Neural cell (in vitro differentiated cells): Measurements from ENCODE around the gene SRGAP3.

Experiments
- CTCF ChIP-seq: fragments of 450-650 bp; IDR thresholded peaks from 2 replicates; pipeline ENCODE4 v1.5.1; 2014; ENCODE audit warnings: antibody characterized with exemption, mild to moderate bottlenecking, moderate library complexity; ENCODE audit not compliant: poor library complexity, severe bottlenecking
- EZH2 ChIP-seq: fragments of 200-600, 300-800 bp; shearing (Covaris generic), sonication (generic); IDR thresholded peaks from 2 replicates; pipeline ENCODE4 v1.6.1; 2014; ENCODE audit warnings: antibody characterized with exemption, low read length, borderline replicate concordance, mild to moderate bottlenecking; ENCODE audit not compliant: insufficient read depth, poor library complexity, severe bottlenecking
- POLR2AphosphoS5 ChIP-seq: IDR thresholded peaks from 2 replicates; pipeline ENCODE4 v1.6.1; 2012
- TF ChIP-seq, protein P1 (sequence below): IDR thresholded peaks from 2 replicates; pipeline ENCODE4 v1.6.1; 2012; ENCODE audit warnings: borderline replicate concordance

DNA sequence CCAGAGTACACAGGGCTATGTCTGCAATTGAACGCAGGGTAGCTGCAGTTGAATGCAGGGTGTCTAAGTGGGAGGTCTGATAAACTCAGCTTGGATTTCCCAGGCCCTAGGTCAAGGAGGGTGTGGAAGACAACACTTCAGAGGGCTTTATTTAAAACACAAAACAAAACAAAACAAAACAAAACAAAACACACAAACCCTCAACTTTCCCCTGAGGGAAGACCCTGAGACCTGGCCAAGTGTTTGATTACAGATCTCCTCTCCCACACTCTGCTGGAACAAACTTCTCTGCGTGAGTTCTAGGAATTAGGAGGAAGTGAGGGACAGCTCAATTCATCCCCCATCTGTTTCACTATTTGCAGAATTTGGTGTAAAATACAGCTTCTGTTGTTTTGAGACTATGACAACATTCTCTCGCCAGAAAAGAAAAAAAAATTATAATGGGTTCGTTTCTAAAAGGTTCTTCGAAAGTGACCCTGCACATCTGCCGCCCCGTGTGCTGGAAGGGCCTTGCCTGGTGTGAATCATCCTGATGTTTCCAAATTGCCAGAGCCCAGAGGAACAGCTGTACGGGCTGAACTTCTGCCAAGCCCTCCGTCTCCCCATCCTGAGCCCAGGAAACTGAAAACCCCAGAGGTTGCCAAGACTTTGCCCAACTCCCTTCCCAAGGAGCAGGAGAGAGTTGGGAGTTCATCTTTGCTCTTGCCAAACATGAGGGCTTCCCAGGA is 212.9 kb downstream of the SRGAP3 start:
- TF ChIP-seq CTCF, result no peak
- TF ChIP-seq, protein P1, sequence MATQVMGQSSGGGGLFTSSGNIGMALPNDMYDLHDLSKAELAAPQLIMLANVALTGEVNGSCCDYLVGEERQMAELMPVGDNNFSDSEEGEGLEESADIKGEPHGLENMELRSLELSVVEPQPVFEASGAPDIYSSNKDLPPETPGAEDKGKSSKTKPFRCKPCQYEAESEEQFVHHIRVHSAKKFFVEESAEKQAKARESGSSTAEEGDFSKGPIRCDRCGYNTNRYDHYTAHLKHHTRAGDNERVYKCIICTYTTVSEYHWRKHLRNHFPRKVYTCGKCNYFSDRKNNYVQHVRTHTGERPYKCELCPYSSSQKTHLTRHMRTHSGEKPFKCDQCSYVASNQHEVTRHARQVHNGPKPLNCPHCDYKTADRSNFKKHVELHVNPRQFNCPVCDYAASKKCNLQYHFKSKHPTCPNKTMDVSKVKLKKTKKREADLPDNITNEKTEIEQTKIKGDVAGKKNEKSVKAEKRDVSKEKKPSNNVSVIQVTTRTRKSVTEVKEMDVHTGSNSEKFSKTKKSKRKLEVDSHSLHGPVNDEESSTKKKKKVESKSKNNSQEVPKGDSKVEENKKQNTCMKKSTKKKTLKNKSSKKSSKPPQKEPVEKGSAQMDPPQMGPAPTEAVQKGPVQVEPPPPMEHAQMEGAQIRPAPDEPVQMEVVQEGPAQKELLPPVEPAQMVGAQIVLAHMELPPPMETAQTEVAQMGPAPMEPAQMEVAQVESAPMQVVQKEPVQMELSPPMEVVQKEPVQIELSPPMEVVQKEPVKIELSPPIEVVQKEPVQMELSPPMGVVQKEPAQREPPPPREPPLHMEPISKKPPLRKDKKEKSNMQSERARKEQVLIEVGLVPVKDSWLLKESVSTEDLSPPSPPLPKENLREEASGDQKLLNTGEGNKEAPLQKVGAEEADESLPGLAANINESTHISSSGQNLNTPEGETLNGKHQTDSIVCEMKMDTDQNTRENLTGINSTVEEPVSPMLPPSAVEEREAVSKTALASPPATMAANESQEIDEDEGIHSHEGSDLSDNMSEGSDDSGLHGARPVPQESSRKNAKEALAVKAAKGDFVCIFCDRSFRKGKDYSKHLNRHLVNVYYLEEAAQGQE, result no peak
- TF ChIP-seq EZH2, result no peak
- no peak for TF ChIP-seq POLR2AphosphoS5
